Measurements from ENCODE around the gene KRTAP3-1. TPM values are rescaled to one million over a fixed set of nuclear protein-coding genes. Genes with fewer than 3 reads are reported as not detected.

The KRTAP3-1 gene
- total RNA-seq, 1 experiment from 2014 or later = not detected

DNA sequence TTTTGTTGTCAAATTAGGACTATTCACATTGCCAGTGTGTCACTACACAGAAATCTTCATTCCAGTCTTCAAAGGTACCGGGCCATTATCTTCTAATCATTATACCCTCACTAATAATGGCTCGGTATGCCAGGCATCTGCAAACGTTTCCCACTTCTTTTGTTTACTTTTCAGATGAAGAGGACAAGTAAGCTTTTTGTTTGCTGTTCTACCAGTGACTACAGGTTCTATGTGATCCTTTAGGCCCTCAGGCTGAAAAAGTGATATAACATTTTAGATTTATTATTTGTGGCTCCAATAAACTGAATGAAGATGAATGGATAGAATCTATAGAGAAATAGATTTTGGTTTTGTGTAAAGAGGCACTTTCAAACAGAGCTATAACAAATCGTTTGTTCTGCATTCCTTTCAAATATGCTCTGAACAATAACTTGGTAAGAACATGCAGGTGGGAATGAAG lies 403 bp upstream of the KRTAP3-1 start:
- WGBS (ENCODE audit: extremely low coverage, insufficient read length, low lambda C conversion rate) = no CpG with 5 or more reads among the region's 4 CpGs
- Histone ChIP-seq H4K5ac (ENCODE audit: insufficient read length, low read depth, low read length) (no peak overlapping the region), H3K4me1 (ENCODE audit: insufficient read depth, low read length) (no peaks in the 10 kb centered on the region; the same call in 1 of the 2 replicates), H3K9ac (ENCODE audit: extremely low read depth, insufficient read length, low read length) (no peak overlapping the region), H3K9me3 (ENCODE audit: control insufficient read depth, low read depth, low read length) (no peaks in the 10 kb centered on the region), H3T11ph (ENCODE audit: low read length) (no peak overlapping the region), H4K8ac (replicated peaks; ENCODE audit: insufficient read length, low read depth, low read length) (no peak overlapping the region), H3K79me2 (ENCODE audit: insufficient read depth, low read length) (no peaks in the 10 kb centered on the region), H2AK5ac (ENCODE audit: insufficient read length, low read length) (no peak overlapping the region), H2BK120ac (ENCODE audit: low read depth, low read length, poor library complexity, severe bottlenecking) (no peak overlapping the region), H3K4me2 (ENCODE audit: insufficient read depth, insufficient read length, low read length) (no peak overlapping the region), H3K23me2 (ENCODE audit: insufficient read length, low read depth, low read length, poor library complexity, severe bottlenecking) (no peaks in the 10 kb centered on the region), H3K56ac (ENCODE audit: insufficient read length, low read depth, low read length) (no peak overlapping the region), H3K23ac (ENCODE audit: insufficient read length, low read depth, low read length) (no peak overlapping the region), H2BK12ac (ENCODE audit: insufficient read length, low read depth, low read length) (no peak overlapping the region), H4K91ac (ENCODE audit: insufficient read length, low read depth, low read length) (no peak overlapping the region), H3K14ac (ENCODE audit: insufficient read depth, low read length) (no peak overlapping the region), H2AFZ (ENCODE audit: low read length) (no peak overlapping the region), H2BK5ac (ENCODE audit: insufficient read length, low read length) (no peak overlapping the region), H3K79me1 (ENCODE audit: insufficient read depth, low read depth, low read length, poor library complexity, severe bottlenecking) (no peaks in the 10 kb centered on the region), H4K20me1 (ENCODE audit: control insufficient read depth, insufficient read depth, insufficient read length) (no peaks in the 10 kb centered on the region), H3K18ac (ENCODE audit: insufficient read length, low read depth, low read length) (no peak overlapping the region), H3K4ac (ENCODE audit: low read depth, low read length) (no peak overlapping the region), H2BK20ac (ENCODE audit: low read depth, low read length, poor library complexity, severe bottlenecking) (no peak overlapping the region), H2BK15ac (ENCODE audit: low read depth, low read length) (no peak overlapping the region), H3K27me3 (ENCODE audit: insufficient read depth, low read length) (no peaks in the 10 kb centered on the region), H3K27ac (ENCODE audit: insufficient read length, low read depth, low read length) (no peak overlapping the region)
- DNase-seq = no peak
- Mint-ChIP-seq H3K36me3 (ENCODE audit: insufficient read depth in 1 of 3, low read depth in 3 of 3) (no peaks in the 10 kb centered on the region), H3K4me3 (no peak overlapping the region), H3K4me1 (peaks cover 17 to 19% of the 10 kb centered on the region in 2 experiments), H3K9me3 (no peaks in the 10 kb centered on the region), H3K27me3 (ENCODE audit: low read depth) (no peaks in the 10 kb centered on the region), H3K27ac (no peak overlapping the region)
- TF ChIP-seq, protein P1, sequence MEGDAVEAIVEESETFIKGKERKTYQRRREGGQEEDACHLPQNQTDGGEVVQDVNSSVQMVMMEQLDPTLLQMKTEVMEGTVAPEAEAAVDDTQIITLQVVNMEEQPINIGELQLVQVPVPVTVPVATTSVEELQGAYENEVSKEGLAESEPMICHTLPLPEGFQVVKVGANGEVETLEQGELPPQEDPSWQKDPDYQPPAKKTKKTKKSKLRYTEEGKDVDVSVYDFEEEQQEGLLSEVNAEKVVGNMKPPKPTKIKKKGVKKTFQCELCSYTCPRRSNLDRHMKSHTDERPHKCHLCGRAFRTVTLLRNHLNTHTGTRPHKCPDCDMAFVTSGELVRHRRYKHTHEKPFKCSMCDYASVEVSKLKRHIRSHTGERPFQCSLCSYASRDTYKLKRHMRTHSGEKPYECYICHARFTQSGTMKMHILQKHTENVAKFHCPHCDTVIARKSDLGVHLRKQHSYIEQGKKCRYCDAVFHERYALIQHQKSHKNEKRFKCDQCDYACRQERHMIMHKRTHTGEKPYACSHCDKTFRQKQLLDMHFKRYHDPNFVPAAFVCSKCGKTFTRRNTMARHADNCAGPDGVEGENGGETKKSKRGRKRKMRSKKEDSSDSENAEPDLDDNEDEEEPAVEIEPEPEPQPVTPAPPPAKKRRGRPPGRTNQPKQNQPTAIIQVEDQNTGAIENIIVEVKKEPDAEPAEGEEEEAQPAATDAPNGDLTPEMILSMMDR (conservative IDR thresholded peaks at IDR 0.05) = no peak

Data from H9 (cell line).